NK-92 (cell line): ENCODE measurements around the gene NPHP4.

ENCODE experiments used
- DNase-seq: peaks from one replicate; lab custom pipeline; 2025; ENCODE audit not compliant: unreplicated experiment; lab: John Stamatoyannopoulos, UW

NPHP4 gene

DNA sequence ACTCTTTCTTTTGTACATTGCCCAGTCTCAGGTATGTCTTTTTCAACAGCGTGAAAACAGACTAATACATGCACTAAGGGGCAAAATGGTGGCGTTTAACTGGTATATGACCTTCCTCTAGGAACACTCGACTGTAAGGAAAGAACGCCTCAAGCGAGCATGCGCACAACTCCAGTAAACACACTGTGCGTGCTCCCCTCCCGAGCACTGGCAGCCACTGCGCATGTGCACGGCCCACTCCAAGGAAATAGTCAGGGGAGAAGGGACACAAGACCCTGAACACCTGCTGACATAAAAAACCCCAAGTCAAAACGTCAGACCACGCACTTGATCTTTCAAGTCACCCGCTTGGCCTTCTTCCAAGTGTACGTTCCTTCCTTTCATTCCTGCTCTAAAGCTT lies 173.5 kb downstream of the NPHP4 start:
- DNase-seq = no peak

DNA sequence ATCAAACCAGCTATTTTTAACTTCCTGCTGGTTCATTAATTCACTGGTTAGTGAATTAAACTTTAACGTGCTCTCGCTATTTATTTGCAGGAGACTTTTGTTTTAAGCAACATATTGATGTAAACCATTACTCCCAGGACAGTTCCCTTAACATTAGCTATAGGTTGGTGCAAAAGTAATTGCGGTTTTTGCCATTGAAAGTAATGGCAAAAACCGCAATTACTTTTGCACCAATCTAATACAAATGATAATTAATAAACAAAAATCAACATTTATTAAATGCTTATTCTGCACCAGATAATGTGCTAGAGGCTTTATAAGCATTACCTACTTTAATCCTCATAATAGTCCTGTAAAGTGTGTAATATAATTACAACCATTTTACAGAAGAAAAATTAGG lies 176.5 kb downstream of the NPHP4 start:
- DNase-seq = no peak

DNA sequence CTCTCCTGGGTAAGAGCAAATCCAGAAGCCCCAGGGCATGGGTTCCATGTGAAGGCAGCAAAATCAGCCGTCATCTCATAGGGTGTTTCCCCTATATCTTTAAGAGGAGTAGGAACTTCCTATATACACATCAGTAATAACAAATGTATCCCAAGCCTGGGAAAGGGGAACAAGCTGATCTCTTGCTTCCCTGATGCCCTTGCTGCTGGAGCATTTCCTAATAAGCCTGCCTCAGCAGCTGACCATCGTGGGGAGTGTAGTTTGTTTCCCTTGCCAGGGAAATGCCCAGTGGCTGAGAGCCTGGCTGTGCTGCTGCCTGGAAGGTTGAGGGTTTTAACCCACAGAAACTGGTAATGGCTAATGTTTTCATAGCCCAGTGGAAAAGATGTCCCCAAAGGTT lies 177.0 kb downstream of the NPHP4 start:
- no peak for DNase-seq

DNA sequence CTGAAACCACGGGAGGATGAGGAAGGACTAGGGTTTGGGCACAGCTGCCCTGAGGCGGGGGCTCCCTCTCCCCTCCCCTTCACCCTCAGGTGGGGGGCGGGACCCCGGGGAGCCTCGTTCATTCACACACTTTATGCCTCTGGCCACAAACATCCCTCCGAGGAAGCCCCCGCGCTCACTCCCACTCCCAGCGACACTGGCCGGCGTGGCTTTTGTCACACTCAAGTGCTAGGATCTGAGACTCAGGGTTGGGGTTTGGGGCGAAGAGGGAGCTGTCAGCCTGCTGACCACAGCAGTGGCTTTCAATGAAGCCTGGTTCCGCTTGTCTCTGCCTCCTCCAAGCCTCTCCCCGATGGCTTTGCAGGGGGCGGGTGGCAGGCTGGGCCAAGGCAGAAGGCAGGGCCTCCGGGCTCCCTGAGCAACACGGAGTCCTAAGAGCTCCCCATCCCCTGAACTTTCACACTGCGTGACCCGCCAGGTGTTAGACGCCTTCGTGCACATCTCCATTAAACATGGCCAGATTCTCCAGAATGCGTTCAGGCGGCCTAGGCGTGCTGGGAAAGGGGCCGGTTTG lies 178.1 kb downstream of the NPHP4 start:
- DNase-seq = no peak

DNA sequence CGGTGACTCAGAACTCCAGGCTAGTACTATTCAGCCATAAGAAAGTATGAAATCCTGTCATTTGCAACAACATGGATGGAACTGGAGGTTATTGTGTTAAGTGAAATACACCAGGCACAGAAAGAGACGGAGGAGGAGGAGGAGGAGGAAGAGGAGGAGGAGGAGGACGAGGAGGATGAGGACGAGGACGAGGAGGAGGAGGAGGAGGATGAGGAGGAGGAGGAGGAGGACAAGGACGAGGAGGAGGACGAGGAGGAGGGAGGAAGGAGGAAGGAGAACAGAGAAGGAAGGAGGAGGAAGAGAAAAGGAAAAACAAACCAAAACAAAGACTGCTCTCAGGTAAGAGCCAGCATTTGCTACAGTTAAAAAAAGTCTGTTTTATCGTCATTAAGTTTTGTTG lies 178.7 kb downstream of the NPHP4 start:
- no peak for DNase-seq
